Medulla oblongata (tissue), 1 donor: Measurements from ENCODE around the gene NRG2.

Experiments
- DNase-seq: peaks from one replicate; pipeline ENCODE4 v3.0.0-alpha.2; 2015; ENCODE audit errors: extremely low spot score

Gene NRG2

DNA sequence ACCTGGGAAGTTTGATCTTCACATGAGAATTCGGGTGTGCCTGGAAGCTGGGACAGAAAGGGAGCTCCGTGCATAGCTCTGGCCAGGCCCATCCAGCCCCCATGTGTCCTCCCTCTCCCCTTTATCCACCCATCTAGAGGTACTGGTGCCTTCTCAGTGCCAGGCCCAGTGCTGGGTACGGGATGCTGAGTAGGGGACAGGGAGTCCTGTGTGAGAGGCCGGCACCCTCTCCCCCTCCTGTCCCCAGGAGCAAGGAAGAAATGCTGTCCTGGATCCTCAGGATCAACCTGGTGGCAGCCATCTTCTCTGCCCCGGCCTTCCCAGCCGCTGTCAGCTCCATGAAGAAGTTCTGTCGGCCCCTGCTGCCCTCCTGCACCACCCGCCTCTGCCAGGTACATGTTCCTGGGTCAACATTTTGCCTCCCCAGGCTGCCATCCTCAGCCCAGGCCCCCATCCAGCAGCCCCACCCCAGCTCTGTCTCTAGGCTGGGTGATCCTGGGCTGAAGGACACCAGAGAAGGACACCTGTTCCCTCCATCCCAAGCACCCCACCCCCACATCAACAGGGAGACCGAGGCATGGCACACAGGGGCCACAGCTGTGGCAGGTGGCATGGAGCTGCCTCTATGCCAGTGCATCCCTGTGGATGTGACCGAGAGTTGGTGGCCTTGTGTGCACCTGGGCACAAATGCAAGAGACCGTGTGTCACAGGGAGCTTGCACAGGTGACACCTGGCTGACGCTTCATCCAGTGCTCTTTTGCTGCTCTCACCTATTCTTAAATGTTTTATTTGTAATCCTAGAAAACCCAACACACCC is 204.5 kb downstream of the NRG2 start:
- DNase-seq: no peak

DNA sequence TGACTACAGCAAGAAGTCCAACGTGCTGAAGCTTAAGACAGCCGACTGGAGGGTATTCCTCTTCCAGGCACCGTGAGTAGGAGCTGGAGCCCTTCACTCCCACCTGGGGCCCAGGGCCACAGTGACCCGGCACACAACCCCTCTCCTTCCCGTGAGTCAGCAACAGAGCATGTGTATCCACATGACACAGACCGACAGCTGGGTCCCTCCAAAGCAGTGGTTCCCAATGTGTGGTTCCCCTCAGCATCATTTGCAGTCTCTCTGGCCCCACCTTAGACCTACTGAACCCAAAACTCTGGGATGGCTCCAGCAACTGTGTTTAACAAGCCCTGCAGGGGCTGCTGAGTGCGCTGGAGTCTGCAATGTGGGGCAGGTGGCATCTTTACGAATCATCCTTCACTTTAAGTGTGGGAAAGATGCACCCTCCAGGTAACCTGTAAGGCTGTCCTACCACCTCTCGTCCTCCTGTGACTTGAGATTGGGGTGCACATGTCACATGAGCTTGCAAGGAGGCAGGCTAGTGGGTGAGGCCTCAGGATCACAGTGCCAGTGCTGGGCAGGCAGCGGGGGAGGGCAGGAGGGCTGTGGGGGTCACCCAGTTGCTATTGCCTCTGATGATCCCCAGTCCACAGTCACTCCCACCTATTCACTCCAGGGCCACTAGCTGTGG is 205.3 kb downstream of the NRG2 start:
- DNase-seq: no peak

GRCh38 chr5:139836469-139837208 is 206.5 kb downstream of the NRG2 start:
- DNase-seq: no peak

DNA sequence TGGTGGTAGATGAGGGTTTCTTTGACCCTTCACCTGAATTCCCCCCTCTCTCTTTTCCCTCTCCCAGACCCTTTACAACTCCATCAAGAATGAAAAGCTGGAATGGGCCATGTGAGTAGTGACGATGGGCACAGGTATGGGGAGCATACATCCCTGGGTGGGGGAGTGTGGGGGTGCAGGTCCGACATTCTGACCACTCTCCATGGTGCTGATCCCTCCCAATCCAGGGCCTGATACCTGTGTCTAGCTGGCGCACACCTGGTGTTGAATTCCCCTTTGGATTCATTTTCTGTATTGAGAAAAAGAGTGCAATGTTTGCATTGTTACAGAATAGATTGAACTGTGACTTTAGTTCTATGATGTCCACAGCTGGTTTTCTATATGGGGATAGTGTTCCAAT is 207.4 kb downstream of the NRG2 start:
- DNase-seq: no peak

DNA sequence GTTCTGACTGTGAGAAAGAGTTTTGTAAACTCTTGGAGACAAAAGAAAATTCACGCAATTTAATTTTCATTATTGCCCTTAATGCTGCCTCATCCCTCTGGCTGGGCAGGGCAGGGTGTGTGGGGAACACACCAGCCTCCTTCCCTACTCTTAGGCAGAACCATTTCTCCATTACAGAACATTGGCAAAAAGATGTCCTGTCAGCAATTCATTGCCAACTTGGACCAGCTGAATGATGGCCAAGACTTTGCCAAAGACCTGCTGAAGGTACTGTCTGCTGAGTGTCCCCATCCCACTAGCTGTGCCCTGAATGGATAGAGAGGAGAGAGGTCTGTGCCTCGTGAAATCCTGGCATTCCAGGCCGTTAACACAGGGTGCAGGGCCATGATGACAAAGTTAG is 209.6 kb downstream of the NRG2 start:
- DNase-seq: no peak

DNA sequence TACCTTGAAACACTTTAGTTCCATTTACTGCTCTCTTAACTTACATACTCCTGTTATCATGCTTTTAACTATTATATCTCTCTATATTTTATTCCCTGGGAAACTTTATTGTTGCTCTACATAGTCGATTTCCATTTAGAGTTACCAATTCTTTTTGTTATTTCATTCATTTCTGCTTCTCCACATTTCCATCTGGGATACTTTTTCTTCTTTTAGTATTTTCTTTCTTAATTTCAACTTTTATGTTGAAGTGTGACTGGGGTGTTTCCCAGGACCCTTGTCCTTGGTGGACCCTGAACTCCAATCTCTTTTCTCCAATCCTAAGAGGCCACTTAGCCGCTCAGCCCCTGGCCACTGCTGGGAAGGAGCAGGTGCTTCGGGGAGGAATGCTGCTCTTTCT is 211.5 kb downstream of the NRG2 start:
- DNase-seq: no peak

DNA sequence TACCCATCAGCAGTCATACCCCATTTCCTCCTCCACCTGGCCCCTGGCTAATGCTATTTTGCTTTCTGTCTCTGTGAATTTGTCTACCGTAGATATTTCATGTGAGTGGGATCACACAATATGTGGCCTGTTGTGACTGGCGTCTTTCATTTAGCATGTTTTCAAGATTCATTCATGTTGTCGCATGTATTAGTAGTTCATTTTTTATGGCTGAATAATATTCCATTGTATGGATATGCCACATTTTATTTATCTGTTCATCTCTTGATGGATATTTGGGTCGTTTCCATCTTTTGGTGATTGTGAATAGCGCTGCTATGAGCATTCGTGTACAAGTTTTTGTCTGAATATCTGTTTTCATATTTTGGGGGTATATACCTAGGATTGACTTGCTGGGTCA is 213.6 kb downstream of the NRG2 start:
- DNase-seq: no peak

DNA sequence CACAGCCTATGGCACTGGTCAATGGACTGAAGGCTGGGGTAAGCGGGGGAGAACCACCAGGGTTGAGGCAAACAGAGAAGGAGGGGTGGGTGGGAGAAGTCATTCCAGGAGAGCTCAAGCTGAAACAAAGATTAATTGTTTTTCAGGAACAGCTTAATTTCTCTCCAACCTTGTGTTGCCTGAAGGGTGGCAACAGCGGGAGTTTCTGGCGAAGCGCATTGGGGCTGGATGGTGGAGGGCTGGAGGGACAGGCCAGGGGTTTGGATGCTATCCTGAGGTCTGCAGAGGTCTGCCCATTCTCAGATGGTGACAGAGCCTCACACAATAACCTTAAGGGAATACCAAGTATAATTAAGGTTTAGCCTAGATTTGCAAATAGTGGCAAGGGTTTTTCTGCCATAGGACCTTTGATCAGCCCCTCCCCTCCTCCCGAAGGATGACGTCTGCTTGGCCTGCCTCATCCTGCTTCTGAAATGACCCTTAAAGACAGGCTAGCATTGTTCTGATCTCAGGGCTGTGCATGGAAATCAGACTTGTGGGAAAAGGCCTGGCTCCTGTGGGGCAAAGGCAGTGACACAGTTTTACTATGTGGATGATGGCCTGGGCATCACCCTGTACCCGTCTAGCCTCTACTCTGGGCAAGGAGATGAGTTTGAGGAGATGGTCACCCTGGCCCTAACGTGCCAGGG is 214.7 kb downstream of the NRG2 start:
- DNase-seq: peak; percentile 88

- no peak for DNase-seq
Observed at GRCh38 chr5:139825690-139826089, 217.4 kb downstream of the NRG2 start.

DNA sequence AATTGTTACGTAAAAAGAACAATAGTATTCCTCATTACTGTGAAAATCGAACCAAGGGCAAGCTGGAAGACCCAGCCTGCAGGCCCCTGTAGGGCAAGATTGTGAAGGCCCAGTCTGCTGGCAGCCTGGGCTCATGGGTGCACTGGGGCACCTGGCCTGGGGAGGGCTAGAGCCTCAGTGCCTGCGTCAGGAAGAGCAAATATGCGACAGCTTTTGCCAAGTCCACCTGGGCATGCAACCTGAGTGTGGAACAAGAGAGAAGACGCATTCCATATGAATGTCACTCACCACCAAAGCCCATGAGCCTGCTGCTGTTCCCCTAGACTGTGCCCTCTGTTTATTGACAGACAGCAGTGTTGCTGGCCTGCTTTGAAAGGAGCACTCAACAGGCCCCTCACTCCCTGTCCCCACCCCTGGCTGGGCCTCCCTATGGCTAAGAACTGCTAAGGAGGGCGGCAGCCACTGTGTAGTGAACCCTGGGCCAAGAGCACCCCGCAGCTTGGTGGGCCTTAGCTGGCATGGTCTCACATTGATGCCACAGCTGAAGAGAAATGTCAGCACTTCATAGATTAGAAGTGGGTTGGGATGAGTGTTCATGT is 219.2 kb downstream of the NRG2 start:
- no peak for DNase-seq

- no peak for DNase-seq
Observed at GRCh38 chr5:139822553-139823425, 220.3 kb downstream of the NRG2 start.

- no peak for DNase-seq
Observed at GRCh38 chr5:139821806-139822552, 221.1 kb downstream of the NRG2 start.

DNA sequence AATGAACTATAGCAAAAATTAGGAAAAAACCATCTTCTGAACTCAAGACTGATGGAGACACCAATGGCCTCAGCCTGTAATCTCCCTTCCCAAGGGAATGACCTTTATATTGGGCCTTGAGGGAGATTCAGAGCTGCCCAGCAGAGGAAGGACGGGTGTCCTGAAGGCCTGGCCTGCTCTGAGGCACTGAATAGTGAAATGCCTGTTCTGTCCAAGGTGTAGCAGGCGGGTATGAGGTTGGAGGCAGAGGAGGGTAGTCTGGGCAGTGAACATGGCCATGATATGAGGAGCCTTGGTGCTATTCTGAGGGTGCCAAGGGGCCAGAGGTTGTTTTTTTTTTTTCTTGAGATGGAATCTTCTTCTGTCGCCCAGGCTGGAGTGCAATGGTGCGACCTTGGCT is 222.5 kb downstream of the NRG2 start:
- DNase-seq: no peak

- no peak for DNase-seq
Observed at GRCh38 chr5:139820130-139820529, 223.0 kb downstream of the NRG2 start.

DNA sequence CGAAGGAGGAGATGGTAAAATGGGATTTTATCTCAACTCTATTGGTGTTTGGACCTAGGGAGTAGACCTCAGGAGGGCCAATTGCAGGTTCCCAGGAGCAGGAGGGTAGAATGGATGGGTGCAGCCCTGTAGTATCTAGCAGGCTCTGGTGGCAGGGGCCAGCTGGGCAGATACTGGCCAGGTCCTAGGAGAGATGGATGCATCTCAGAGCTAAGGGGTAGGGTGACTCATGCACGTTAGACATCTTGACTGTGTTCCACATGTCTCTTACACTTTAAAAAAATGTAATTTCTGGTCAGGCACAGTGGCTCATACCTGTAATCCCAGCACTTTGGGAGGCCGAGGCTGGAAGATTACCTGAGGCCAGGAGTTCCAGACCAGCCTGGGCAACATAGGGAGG is 225.1 kb downstream of the NRG2 start:
- no peak for DNase-seq

- DNase-seq: no peak
Observed at GRCh38 chr5:139817362-139817761, 225.7 kb downstream of the NRG2 start.

- no peak for DNase-seq
Observed at GRCh38 chr5:139816566-139816965, 226.5 kb downstream of the NRG2 start.

- DNase-seq: no peak
Observed at GRCh38 chr5:139814704-139815280, 228.3 kb downstream of the NRG2 start.

DNA sequence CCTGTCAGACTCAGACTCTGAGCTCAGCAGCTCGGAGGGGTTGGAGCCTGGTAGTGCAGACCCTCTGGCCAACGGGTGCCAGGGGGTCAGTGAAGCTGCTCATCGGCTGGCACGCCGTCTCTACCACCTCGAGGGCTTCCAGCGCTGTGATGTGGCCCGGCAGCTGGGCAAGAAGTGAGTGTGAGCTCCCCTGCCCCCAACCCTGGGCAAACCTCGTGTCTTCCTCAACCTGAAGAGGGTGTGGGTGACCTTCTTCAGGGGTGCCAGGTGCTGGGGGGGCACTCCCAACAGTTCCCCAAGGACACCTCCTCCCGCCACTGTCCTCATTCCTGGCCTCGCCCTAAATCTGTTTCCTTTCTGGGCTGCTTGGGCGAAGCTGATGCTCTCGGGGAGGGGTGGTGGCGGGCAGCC is 228.9 kb downstream of the NRG2 start:
- DNase-seq: no peak
